GM12878 (cell line): Measurements from ENCODE around the gene ARHGEF3. TPM values are rescaled to one million over a fixed set of nuclear protein-coding genes. Genes with fewer than 3 reads are reported as not detected.
A peak's percentile ranks its signal among the peaks of the same experiment; 100 is the strongest.

ENCODE experiments used
- BCL11A ChIP-seq: IDR thresholded peaks from 2 replicates; pipeline ENCODE4 v1.6.1; 2011; ENCODE audit warnings: low read depth, low read length
- BMI1 ChIP-seq: fragments of 450-650 bp; IDR thresholded peaks from 2 replicates; pipeline ENCODE4 v1.6.1; 2016; ENCODE audit warnings: mild to moderate bottlenecking, moderate library complexity, borderline replicate concordance
- CBFB ChIP-seq: IDR thresholded peaks from 2 replicates; pipeline ENCODE4 v1.6.1; 2016; ENCODE audit warnings: antibody characterized with exemption, low read depth
- CHD2 ChIP-seq: IDR thresholded peaks from 2 replicates; pipeline ENCODE4 v1.6.1; 2011; ENCODE audit warnings: low read depth, low read length, improper control_type of control experiment, borderline replicate concordance
- CTCF ChIP-seq, 3 experiments: IDR thresholded peaks in 2 of 3; conservative IDR thresholded peaks in 1 of 3; 2 replicates each; pipeline ENCODE4 v1.5.1; 2011; ENCODE audit warnings: low read depth in 3 of 3, low read length in 3 of 3, mild to moderate bottlenecking in 3 of 3, control low read depth in 2 of 3, moderate library complexity in 2 of 3, inconsistent platforms in 1 of 3, mixed read lengths in 1 of 3; ENCODE audit not compliant: control insufficient read depth in 2 of 3, insufficient read depth in 1 of 3; ENCODE audit errors: extremely low read depth in 1 of 3
- EP300 ChIP-seq, 2 experiments: fragments of 150-350 bp in 1 of 2; IDR thresholded peaks; 2 replicates each; pipeline ENCODE4 v1.6.1; 2011 to 2012; ENCODE audit warnings: low read depth in 2 of 2, low read length in 2 of 2, borderline replicate concordance in 1 of 2, improper control_type of control experiment in 1 of 2, inconsistent platforms in 1 of 2; ENCODE audit not compliant: control insufficient read depth in 1 of 2
- ETV6 ChIP-seq, 2 experiments: fragments of 450-650 bp in 1 of 2; IDR thresholded peaks in 1 of 2; conservative IDR thresholded peaks in 1 of 2; 2 replicates each; pipeline ENCODE4 v1.6.1; 2014; ENCODE audit warnings: antibody characterized with exemption in 1 of 2, borderline replicate concordance in 1 of 2, low read depth in 1 of 2, mild to moderate bottlenecking in 1 of 2, moderate library complexity in 1 of 2
- GABPA ChIP-seq: IDR thresholded peaks from 2 replicates; pipeline ENCODE4 v1.6.1; 2014; ENCODE audit warnings: antibody characterized with exemption, low read depth, mild to moderate bottlenecking, inconsistent platforms
- GATAD2B ChIP-seq: fragments of 450-650 bp; conservative IDR thresholded peaks from 2 replicates; pipeline ENCODE4 v1.6.1; 2017; ENCODE audit warnings: low read depth, mild to moderate bottlenecking, moderate library complexity
- NR2C2 ChIP-seq: IDR thresholded peaks from 2 replicates; pipeline ENCODE4 v1.6.1; 2011; ENCODE audit warnings: borderline replicate concordance, low read depth; ENCODE audit not compliant: control insufficient read depth, insufficient read length
- PBX3 ChIP-seq: IDR thresholded peaks from 2 replicates; pipeline ENCODE4 v1.6.1; 2011; ENCODE audit warnings: mild to moderate bottlenecking, low read depth, low read length, moderate library complexity; ENCODE audit not compliant: insufficient replicate concordance
- POLR2AphosphoS5 ChIP-seq: IDR thresholded peaks from 2 replicates; pipeline ENCODE4 v1.6.1; 2011; ENCODE audit warnings: mild to moderate bottlenecking, low read length, inconsistent platforms
- RAD51 ChIP-seq: fragments of 450-650 bp; IDR thresholded peaks from 2 replicates; pipeline ENCODE4 v1.6.1; 2016; ENCODE audit warnings: moderate library complexity, mild to moderate bottlenecking, inconsistent platforms
- SUZ12 ChIP-seq: fragments of 200-600 bp; sonication (generic); IDR thresholded peaks from one replicate; pipeline ENCODE4 v1.6.1; 2018; ENCODE audit warnings: antibody characterized with exemption, mild to moderate bottlenecking; ENCODE audit not compliant: unreplicated experiment
- TARDBP ChIP-seq: IDR thresholded peaks from 2 replicates; pipeline ENCODE4 v1.6.1; 2016; ENCODE audit warnings: borderline replicate concordance
- TBL1XR1 ChIP-seq: IDR thresholded peaks from 2 replicates; pipeline ENCODE4 v1.6.1; 2012; ENCODE audit warnings: low read depth, low read length, improper control_type of control experiment
- TCF3 ChIP-seq: IDR thresholded peaks from 2 replicates; pipeline ENCODE4 v1.6.1; 2012; ENCODE audit warnings: low read depth, mild to moderate bottlenecking, low read length, borderline replicate concordance; ENCODE audit not compliant: insufficient read depth
- YY1 ChIP-seq: IDR thresholded peaks from 2 replicates; pipeline ENCODE4 v1.6.1; 2011; ENCODE audit warnings: low read depth, mild to moderate bottlenecking, low read length
- ZNF207 ChIP-seq: fragments of 450-650 bp; IDR thresholded peaks from 2 replicates; pipeline ENCODE4 v1.6.1; 2014; ENCODE audit warnings: antibody characterized with exemption, mild to moderate bottlenecking, borderline replicate concordance
- ZNF24 ChIP-seq: fragments of 450-650 bp; IDR thresholded peaks from 2 replicates; pipeline ENCODE4 v1.6.1; 2017; ENCODE audit warnings: antibody characterized with exemption, mild to moderate bottlenecking
- polyA plus RNA-seq, 11 experiments: library from polyadenylated mRNA; depleted of rRNA in 4 of 11; unstranded in 6 of 11; stranded (reverse) in 5 of 11; fragments of >200 nt; fragmentation: Nextera tagmentation in 4 of 11; fragmentation: Illumina TruSeq in 1 of 11; extraction: Ambion mirVana in 4 of 11; extraction: Trizol in 1 of 11; gene quantifications; 1 replicate in 1 of 11; 2 replicates in 10 of 11; pipeline versions ENCODE4 v1.2.1 to v1.2.3, GENCODE V29; 2011 to 2016; ENCODE audit warnings: inconsistent platforms in 2 of 11, missing spikeins in 2 of 11, low read depth in 1 of 11
- total RNA-seq, 4 experiments: library from RNA; depleted of rRNA in 3 of 4; stranded (reverse); fragments of >200 nt in 3 of 4; fragmentation: Illumina TruSeq in 1 of 4; extraction: Trizol in 1 of 4; gene quantifications; 2 replicates each; pipeline versions ENCODE4 v1.2.1 to v1.2.3, GENCODE V29; 2013 to 2021
- TF ChIP-seq, protein P1 (sequence below): fragments of 450-650 bp; IDR thresholded peaks from 2 replicates; pipeline ENCODE4 v1.6.1; 2016; ENCODE audit warnings: mild to moderate bottlenecking
- TF ChIP-seq, protein P2 (sequence below): fragments of 450-650 bp; IDR thresholded peaks from 2 replicates; pipeline ENCODE4 v1.6.1; 2017; ENCODE audit warnings: antibody characterized with exemption, mild to moderate bottlenecking, moderate library complexity

ARHGEF3 gene
- total and polyA plus RNA-seq, 10 of the 15 experiments (the other 5 are each of a cell fraction or from before 2014, with no cell fraction given), result 21.8 to 78.7 (median 56.2) TPM

DNA sequence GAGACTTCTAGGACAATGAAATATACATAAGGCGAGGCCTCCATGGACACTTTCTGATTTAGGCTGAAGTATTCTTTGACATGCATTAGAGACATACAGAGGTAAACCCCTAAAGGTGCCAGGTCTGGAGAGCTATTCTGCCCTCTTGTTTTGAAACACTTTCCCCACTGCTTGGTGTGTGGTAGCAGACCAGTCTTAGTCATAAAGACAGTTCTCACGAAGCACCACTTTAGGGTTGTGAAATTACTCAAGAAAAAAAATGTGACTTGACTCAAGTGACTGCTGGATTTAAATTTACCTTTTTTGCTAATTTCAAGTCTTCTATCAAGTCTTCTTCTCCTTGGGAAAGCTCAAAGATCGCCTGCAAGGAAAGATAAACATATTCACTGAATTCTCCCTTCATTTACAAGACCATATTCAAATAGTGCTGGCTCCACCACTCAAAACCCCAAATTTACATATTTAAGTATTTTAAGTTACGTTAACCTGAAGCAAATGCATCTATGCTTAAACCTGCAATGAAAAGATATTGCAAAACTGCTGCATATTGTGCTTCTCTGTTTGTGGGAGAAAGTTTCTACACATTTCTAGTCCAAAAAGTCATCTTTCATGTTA, 48.4 kb downstream of the ARHGEF3 start (continued):
- TF ChIP-seq BCL11A, result peak; percentile 95
- no peak for TF ChIP-seq CHD2
- TF ChIP-seq ETV6 (conservative IDR thresholded peaks at IDR 0.05 in 1 of 2, IDR thresholded peaks at IDR 0.05 in 1 of 2; ENCODE audit: borderline replicate concordance in 1 of 2, low read depth in 1 of 2), result peak in 1 of 2 experiments; percentile 77; a peak in 2 of 4 replicates
- TF ChIP-seq ZNF24, result peak; percentile 72; the same call in 1 of the 2 replicates
- peak; percentile 86; the same call in 1 of the 2 replicates for TF ChIP-seq TCF3
- no peak for TF ChIP-seq POLR2AphosphoS5
- no peak for TF ChIP-seq PBX3
- TF ChIP-seq, protein P1, sequence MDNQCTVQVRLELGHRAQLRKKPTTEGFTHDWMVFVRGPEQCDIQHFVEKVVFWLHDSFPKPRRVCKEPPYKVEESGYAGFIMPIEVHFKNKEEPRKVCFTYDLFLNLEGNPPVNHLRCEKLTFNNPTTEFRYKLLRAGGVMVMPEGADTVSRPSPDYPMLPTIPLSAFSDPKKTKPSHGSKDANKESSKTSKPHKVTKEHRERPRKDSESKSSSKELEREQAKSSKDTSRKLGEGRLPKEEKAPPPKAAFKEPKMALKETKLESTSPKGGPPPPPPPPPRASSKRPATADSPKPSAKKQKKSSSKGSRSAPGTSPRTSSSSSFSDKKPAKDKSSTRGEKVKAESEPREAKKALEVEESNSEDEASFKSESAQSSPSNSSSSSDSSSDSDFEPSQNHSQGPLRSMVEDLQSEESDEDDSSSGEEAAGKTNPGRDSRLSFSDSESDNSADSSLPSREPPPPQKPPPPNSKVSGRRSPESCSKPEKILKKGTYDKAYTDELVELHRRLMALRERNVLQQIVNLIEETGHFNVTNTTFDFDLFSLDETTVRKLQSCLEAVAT, result 0 out of 2 replicates have a peak, but pooled peaks have one; percentile 25
- TF ChIP-seq NR2C2, result no peak
- TF ChIP-seq GABPA, result 0 out of 2 replicates have a peak, but pooled peaks have one; percentile 37
- no peak for TF ChIP-seq SUZ12
- 0 out of 2 replicates have a peak, but pooled peaks have one; percentile 14 for TF ChIP-seq RAD51
- peak; percentile 58; the same call in 1 of the 2 replicates for TF ChIP-seq GATAD2B
- peak; percentile 68 to 79; a peak in 3 of 4 replicates for TF ChIP-seq EP300 (IDR thresholded peaks at IDR 0.05; ENCODE audit: borderline replicate concordance in 1 of 2, control insufficient read depth in 1 of 2, low read depth in 2 of 2, low read length in 2 of 2)
- no peak; a peak in 1 of 6 replicates for TF ChIP-seq CTCF (IDR thresholded peaks at IDR 0.05 in 2 of 3, conservative IDR thresholded peaks at IDR 0.05 in 1 of 3; ENCODE audit: control insufficient read depth in 2 of 3, extremely low read depth in 1 of 3, insufficient read depth in 1 of 3, low read depth in 3 of 3, low read length in 3 of 3)
- peak; percentile 30; the same call in 1 of the 2 replicates for TF ChIP-seq BMI1
- TF ChIP-seq TARDBP, result no peak
- TF ChIP-seq YY1, result peak; percentile 48; the same call in 1 of the 2 replicates
- 0 out of 2 replicates have a peak, but pooled peaks have one; percentile 25 for TF ChIP-seq CBFB
- TF ChIP-seq, protein P2, sequence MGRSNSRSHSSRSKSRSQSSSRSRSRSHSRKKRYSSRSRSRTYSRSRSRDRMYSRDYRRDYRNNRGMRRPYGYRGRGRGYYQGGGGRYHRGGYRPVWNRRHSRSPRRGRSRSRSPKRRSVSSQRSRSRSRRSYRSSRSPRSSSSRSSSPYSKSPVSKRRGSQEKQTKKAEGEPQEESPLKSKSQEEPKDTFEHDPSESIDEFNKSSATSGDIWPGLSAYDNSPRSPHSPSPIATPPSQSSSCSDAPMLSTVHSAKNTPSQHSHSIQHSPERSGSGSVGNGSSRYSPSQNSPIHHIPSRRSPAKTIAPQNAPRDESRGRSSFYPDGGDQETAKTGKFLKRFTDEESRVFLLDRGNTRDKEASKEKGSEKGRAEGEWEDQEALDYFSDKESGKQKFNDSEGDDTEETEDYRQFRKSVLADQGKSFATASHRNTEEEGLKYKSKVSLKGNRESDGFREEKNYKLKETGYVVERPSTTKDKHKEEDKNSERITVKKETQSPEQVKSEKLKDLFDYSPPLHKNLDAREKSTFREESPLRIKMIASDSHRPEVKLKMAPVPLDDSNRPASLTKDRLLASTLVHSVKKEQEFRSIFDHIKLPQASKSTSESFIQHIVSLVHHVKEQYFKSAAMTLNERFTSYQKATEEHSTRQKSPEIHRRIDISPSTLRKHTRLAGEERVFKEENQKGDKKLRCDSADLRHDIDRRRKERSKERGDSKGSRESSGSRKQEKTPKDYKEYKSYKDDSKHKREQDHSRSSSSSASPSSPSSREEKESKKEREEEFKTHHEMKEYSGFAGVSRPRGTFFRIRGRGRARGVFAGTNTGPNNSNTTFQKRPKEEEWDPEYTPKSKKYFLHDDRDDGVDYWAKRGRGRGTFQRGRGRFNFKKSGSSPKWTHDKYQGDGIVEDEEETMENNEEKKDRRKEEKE, result no peak
- TF ChIP-seq ZNF207, result no peak; the same call in 1 of the 2 replicates
- TF ChIP-seq TBL1XR1, result peak; percentile 75
